Activated CD8-positive, alpha-beta memory T cell treated with anti-CD3 and anti-CD28 coated beads for 36 hours (primary cell): Measurements from ENCODE around the gene ZBTB39. TPM values are rescaled to one million over a fixed set of nuclear protein-coding genes. Genes with fewer than 3 reads are reported as not detected.

Experiments
- CTCF ChIA-PET: fragments of 350-600 bp; sonication (Branson Sonifier 250); formaldehyde crosslinking; loops from one replicate; lab custom pipeline; 2021; ENCODE audit warnings: antibody characterized with exemption; lab: Charles Lee
- POLR2A ChIA-PET: fragments of 350-600 bp; sonication (Branson Sonifier 250); formaldehyde crosslinking; loops from one replicate; lab custom pipeline; 2021; ENCODE audit warnings: antibody characterized with exemption; lab: Charles Lee
- total RNA-seq, 2 experiments: library from RNA; stranded (reverse); gene quantifications; one replicate each; pipeline ENCODE4 v1.2.3, GENCODE V29; 2021

Gene ZBTB39
- total RNA-seq, 2 experiments from 2014 or later: 8.2 to 8.7 TPM

GRCh38 chr12:57011438-57012424 lies 5.4 kb upstream of the ZBTB39 start:
- POLR2A ChIA-PET: no interaction called here
- CTCF ChIA-PET: interaction anchor here (0.9 to 1.6 kb wide), 5 partner anchors 10 to 254 kb away, joined by 3 to 4 read pairs (median 3); no protein-coding TSS in a partner anchor

GRCh38 chr12:57010627-57011247 lies 4.4 kb upstream of the ZBTB39 start:
- CTCF ChIA-PET: interaction anchor here (0.9 to 1.5 kb wide), 4 partner anchors 9 to 253 kb away, joined by 3 read pairs; no protein-coding TSS in a partner anchor
- POLR2A ChIA-PET: no interaction called here

DNA sequence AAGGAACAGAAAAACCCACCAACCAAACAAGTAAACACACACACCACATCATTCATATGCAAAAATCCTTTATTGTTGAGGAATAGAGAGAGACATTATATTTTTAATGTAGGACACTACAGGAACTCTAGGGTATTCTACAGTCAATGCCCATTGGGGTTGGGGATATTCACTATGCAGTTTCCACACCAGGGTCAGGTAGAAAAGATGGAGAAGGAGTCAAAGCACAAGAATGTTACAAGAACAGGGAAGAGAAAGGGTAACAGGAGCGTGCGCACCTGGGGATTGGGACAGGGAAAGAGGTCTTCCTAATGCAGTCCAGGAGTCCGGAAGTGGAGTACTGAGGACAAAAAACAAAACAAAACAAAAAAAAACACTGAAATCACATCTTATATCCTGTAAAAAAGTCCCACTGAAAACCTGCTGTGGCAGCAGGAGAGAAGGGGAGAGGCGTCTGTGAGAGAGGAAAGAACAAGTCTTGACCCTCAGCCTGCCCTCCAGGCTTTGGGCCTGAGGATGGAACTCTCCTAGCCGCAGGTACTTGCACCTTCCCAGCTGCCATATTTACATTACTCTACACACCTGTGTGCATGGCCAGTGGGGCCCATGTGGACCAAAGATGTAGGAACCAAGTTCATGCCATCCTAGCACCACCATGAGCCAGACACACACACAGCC lies 3.7 kb upstream of the ZBTB39 start:
- ChIA-PET POLR2A (no interaction called here), CTCF (interaction anchor here (1.0 to 3.6 kb wide), 4 partner anchors 59 to 252 kb away, joined by 3 to 27 read pairs (median 3); partner anchors contain the start of gene STAT6)

DNA sequence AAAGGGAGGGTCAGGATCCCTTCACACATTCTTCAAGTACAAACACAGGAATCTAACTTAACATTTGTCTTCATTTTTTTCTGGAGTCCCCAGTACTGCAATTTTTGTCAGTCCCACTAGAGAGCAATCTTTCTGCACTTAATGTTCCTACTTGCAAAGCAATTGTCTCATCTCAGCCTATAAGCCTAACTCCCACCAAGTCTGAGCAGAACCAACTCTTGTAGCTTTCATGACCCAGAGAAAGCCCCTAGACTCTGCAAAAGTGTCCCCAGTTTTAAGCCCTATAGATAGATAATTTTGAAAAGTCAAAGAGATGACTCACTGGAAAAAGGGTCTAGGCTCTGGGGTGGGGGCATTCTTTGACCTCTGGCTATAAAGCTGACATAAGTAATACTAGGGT lies 1.8 kb upstream of the ZBTB39 start:
- CTCF ChIA-PET: interaction anchor here (0.8 to 3.6 kb wide), 10 partner anchors 8 to 109 kb away, joined by 3 to 27 read pairs (median 3); partner anchors contain the start of genes NEMP1 and STAT6

GRCh38 chr12:57006809-57007475 lies 596 bp upstream of the ZBTB39 start:
- ChIA-PET CTCF (interaction anchor here (0.8 to 3.6 kb wide), 8 partner anchors 19 to 224 kb away, joined by 3 to 27 read pairs (median 4); partner anchors contain the start of gene STAT6), POLR2A (no interaction called here)

More for the DNA sequence above, 1.8 kb upstream of the ZBTB39 start:
- POLR2A ChIA-PET: no interaction called here

DNA sequence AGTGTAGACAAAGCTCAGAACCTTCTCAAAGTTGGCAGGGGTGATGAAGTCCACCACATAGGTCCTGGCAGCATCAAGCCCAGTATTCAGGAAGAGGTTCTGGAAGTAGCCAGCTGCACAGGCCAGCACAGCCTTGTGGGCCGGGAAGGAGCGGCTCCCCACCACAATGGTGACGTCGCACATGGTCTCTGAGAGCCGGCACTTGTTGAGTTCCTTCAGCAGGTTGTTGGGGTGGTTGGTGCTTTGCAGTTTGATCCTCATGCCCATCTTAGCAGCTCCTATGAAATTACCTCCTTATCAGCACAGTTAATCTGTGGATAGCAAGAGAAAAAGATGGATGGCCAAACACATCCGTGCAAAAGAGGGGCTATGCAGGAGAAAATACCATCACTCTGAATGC lies 1.7 kb downstream of the ZBTB39 start:
- ChIA-PET POLR2A (no interaction called here), CTCF (interaction anchor here (0.5 to 3.0 kb wide), 12 partner anchors 24 to 278 kb away, joined by 3 to 20 read pairs (median 4); partner anchors contain the start of genes PRIM1 and STAT6)

DNA sequence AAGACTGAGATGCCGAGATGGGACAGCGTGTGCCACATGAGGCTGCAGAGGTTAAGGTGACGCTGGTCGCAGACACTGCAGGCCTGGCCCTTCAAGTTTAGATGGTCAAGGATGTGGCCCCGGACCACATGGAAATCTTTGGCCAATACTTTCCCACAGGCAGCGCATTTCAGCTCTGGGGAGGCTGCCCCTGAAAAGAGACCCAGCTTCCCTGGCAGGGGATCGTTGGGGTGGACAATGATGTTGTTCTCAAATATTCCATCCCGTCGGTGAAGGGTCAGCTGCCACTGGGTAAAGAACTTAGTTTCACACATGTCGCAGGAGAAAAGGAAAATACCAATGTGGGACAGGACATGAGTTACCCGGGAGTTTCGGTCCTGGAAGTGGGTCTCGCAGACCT lies 3.0 kb downstream of the ZBTB39 start:
- POLR2A ChIA-PET: no interaction called here
- CTCF ChIA-PET: interaction anchor here (1.1 to 3.0 kb wide), 8 partner anchors 59 to 246 kb away, joined by 3 to 20 read pairs (median 4); partner anchors contain the start of gene STAT6

- POLR2A ChIA-PET: no interaction called here
These were observed 4.9 kb downstream of the ZBTB39 start for GRCh38 chr12:57001448-57001906.

GRCh38 chr12:57000393-57000792 lies 6.0 kb downstream of the ZBTB39 start:
- ChIA-PET POLR2A (no interaction called here), CTCF (interaction anchor here (0.8 to 2.7 kb wide), 4 partner anchors 8 to 238 kb away, joined by 3 to 11 read pairs (median 4); partner anchors contain the start of gene HSD17B6)

More at GRCh38 chr12:57001448-57001906, 4.9 kb downstream of the ZBTB39 start:
- CTCF ChIA-PET: interaction anchor here (0.6 to 2.0 kb wide), 12 partner anchors 10 to 365 kb away, joined by 3 to 18 read pairs (median 4); partner anchors contain the start of genes HSD17B6 and STAT6

- ChIA-PET CTCF (interaction anchor here (0.8 to 2.7 kb wide), 7 partner anchors 9 to 322 kb away, joined by 3 to 11 read pairs (median 3); no protein-coding TSS in a partner anchor), POLR2A (interaction anchor here (1.5 kb wide), 1 partner anchor 49 kb away, joined by 7 read pairs; no protein-coding TSS in a partner anchor)
These were observed 6.9 kb downstream of the ZBTB39 start for GRCh38 chr12:56999456-56999855.

GRCh38 chr12:56998981-56999380 lies 7.4 kb downstream of the ZBTB39 start:
- ChIA-PET CTCF (interaction anchor here (0.8 to 2.7 kb wide), 5 partner anchors 11 to 321 kb away, joined by 3 to 11 read pairs (median 3); no protein-coding TSS in a partner anchor), POLR2A (interaction anchor here (0.7 to 1.5 kb wide), 2 partner anchors 50 to 113 kb away, joined by 3 to 7 read pairs; no protein-coding TSS in a partner anchor)

- ChIA-PET POLR2A (interaction anchor here (0.7 to 1.5 kb wide), 2 partner anchors 50 to 114 kb away, joined by 3 to 7 read pairs; no protein-coding TSS in a partner anchor), CTCF (interaction anchor here (1.0 to 2.7 kb wide), 5 partner anchors 10 to 244 kb away, joined by 3 to 11 read pairs (median 5); no protein-coding TSS in a partner anchor)
These were observed 8.0 kb downstream of the ZBTB39 start for GRCh38 chr12:56998316-56998715.

DNA sequence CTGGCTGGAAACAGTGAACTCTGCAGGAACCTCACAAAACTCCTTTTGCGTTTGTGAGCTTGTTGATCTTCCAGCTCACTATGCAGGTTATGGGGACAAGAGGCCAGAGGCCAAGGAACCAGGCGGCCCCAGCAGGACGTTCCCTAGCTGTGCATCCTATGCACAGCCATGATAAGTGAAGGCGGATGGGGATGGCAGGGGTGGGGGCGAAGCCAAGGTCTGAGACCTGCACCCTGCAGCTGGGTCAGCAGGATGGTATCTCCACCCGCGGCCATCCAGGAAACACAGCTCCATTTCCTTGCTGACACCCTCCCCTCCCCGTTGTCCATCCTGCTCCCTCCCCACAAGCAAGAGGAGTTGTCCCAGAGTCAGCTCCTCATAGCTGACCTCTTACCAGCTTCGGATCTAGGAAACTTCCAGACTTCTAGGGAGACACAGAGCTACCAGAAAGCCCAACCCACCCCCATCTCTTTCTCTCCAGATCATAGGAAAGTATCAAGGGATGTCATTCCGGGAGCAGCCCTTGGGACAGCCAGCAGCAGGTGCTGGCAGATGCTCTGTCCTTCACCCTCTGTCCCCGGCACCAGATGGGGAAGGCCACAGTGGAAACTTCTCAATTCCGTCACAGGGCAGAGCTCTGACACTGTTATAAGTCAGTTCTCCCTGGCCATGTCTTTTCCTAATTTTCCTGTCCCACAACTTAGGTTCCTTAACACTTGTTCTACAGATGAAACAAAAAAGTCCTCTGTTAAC lies 9.4 kb downstream of the ZBTB39 start:
- POLR2A ChIA-PET: no interaction called here
- CTCF ChIA-PET: interaction anchor here (0.7 to 2.1 kb wide), 2 partner anchors 9 to 179 kb away, joined by 3 to 7 read pairs; no protein-coding TSS in a partner anchor

DNA sequence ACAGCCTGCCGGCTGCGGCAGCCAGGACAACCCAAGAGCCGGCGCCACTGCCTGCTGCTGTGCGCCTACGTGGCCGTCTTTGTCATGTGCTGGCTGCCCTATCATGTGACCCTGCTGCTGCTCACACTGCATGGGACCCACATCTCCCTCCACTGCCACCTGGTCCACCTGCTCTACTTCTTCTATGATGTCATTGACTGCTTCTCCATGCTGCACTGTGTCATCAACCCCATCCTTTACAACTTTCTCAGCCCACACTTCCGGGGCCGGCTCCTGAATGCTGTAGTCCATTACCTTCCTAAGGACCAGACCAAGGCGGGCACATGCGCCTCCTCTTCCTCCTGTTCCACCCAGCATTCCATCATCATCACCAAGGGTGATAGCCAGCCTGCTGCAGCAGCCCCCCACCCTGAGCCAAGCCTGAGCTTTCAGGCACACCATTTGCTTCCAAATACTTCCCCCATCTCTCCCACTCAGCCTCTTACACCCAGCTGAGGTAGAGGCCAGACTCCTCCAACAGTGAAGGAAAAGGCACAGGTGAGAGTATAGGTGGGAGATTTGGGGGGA lies 10.3 kb downstream of the ZBTB39 start:
- CTCF ChIA-PET: interaction anchor here (2.1 kb wide), 1 partner anchor 8 kb away, joined by 7 read pairs; no protein-coding TSS in a partner anchor
- POLR2A ChIA-PET: no interaction called here

- ChIA-PET CTCF (no interaction called here), POLR2A (no interaction called here)
These were observed 11.0 kb downstream of the ZBTB39 start for GRCh38 chr12:56995201-56995929.
